Uterus (tissue), 4 donors: ENCODE results near the gene ZNF329. TPM values are rescaled to one million over a fixed set of nuclear protein-coding genes. Genes with fewer than 3 reads are reported as not detected.

Experiments
- DNase-seq, 2 donors: peaks; one replicate each; pipeline ENCODE4 v3.0.0-alpha.2; 2019 to 2020
- H3K27ac ChIP-seq, 2 donors: fragments of 200-600 bp; sonication (generic); 1 replicate in 1 of 2; 2 replicates in 1 of 2; pipeline ENCODE4 v1.5.1; 2016 to 2018
- H3K27me3 ChIP-seq, 2 donors: fragments of 200-600 bp; sonication (generic); one replicate each; pipeline ENCODE4 v1.5.1; 2018 to 2019; ENCODE audit warnings: control low read depth in 1 of 2
- H3K36me3 ChIP-seq, 2 donors: fragments of 200-600 bp; sonication (generic); one replicate each; pipeline ENCODE4 v1.5.1; 2019; ENCODE audit warnings: control low read depth in 1 of 2
- H3K4me1 ChIP-seq, 2 donors: fragments of 200-600 bp; sonication (generic); one replicate each; pipeline ENCODE4 v1.5.1; 2018 to 2019; ENCODE audit warnings: control low read depth in 1 of 2
- H3K4me3 ChIP-seq, 2 donors: fragments of 200-600 bp; sonication (generic); 1 replicate in 1 of 2; 2 replicates in 1 of 2; pipeline ENCODE4 v1.5.1; 2018 to 2019; ENCODE audit warnings: mild to moderate bottlenecking in 1 of 2
- H3K9me3 ChIP-seq, 2 donors: fragments of 200-600 bp; sonication (generic); one replicate each; pipeline ENCODE4 v1.5.1; 2019; ENCODE audit warnings: control low read depth in 1 of 2
- POLR2A ChIP-seq, 2 donors: fragments of 450-650 bp; IDR thresholded peaks; one replicate each; pipeline ENCODE4 v1.6.1; 2016; ENCODE audit warnings: antibody characterized with exemption in 2 of 2, mild to moderate bottlenecking in 1 of 2, moderate library complexity in 1 of 2
- intact Hi-C: fragments of 100-400 bp; cut with DNase I; formaldehyde crosslinking; loops from one replicate; pipeline ENCODE4 v1.15.1; 2023; ENCODE audit warnings: low total_unique reads
- total RNA-seq, 4 donors: library from RNA; depleted of rRNA in 3 of 4; stranded (reverse); fragments of >200 nt in 3 of 4; gene quantifications; one replicate each; pipeline versions ENCODE4 v1.1.0 to v1.2.4, GENCODE V29; 2014 to 2023
- TF ChIP-seq, protein P1 (sequence below), 4 experiments: fragments of 200-600 bp in 2 of 4; fragments of 450-650 bp in 2 of 4; sonication (generic) in 2 of 4; IDR thresholded peaks; one replicate each; pipeline ENCODE4 v1.5.1; 2016 to 2019; ENCODE audit warnings: antibody characterized with exemption in 4 of 4, mild to moderate bottlenecking in 2 of 4, moderate library complexity in 1 of 4
- donor health status: DM: yes; HTN: yes; CAD: no.

ZNF329 gene
- total RNA-seq, 4 donors from 2014 or later, result 2.6 to 29.7 (median 13.3) TPM

DNA sequence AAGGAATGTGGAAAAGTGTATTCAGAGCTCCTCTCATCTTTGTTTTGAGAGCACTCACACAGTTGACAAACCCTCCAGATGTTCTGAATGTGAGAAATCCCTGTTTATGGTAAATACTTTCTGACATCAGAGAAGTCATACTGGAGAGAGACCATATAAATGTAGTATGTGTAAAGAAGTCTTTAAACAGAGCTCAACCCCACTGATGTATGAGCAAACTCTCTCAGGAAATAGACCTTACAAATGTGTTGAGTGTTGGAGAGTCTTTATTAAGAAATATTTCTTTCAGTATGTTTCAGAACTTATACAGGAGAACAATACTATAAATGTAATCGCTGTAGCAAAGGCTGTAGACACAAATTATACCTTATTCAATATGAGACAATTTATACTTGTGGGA is 15.7 kb upstream of the ZNF329 start:
- no peak for DNase-seq
- Histone ChIP-seq H3K9me3 (peaks cover 0 to 49% of the 10 kb centered on the region in 2 donors), H3K4me3 (no peak overlapping the region), H3K27me3 (no peaks in the 10 kb centered on the region), H3K4me1 (no peaks in the 10 kb centered on the region), H3K27ac (no peak overlapping the region), H3K36me3 (no peaks in the 10 kb centered on the region)
- intact Hi-C loops, result loop anchor here (5.0 kb wide), 1 partner anchor 1469 kb away; no protein-coding TSS in a partner anchor
- TF ChIP-seq, protein P1, sequence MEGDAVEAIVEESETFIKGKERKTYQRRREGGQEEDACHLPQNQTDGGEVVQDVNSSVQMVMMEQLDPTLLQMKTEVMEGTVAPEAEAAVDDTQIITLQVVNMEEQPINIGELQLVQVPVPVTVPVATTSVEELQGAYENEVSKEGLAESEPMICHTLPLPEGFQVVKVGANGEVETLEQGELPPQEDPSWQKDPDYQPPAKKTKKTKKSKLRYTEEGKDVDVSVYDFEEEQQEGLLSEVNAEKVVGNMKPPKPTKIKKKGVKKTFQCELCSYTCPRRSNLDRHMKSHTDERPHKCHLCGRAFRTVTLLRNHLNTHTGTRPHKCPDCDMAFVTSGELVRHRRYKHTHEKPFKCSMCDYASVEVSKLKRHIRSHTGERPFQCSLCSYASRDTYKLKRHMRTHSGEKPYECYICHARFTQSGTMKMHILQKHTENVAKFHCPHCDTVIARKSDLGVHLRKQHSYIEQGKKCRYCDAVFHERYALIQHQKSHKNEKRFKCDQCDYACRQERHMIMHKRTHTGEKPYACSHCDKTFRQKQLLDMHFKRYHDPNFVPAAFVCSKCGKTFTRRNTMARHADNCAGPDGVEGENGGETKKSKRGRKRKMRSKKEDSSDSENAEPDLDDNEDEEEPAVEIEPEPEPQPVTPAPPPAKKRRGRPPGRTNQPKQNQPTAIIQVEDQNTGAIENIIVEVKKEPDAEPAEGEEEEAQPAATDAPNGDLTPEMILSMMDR (IDR thresholded peaks at IDR 0.05), result no peak
- TF ChIP-seq POLR2A (IDR thresholded peaks at IDR 0.05), result no peak

DNA sequence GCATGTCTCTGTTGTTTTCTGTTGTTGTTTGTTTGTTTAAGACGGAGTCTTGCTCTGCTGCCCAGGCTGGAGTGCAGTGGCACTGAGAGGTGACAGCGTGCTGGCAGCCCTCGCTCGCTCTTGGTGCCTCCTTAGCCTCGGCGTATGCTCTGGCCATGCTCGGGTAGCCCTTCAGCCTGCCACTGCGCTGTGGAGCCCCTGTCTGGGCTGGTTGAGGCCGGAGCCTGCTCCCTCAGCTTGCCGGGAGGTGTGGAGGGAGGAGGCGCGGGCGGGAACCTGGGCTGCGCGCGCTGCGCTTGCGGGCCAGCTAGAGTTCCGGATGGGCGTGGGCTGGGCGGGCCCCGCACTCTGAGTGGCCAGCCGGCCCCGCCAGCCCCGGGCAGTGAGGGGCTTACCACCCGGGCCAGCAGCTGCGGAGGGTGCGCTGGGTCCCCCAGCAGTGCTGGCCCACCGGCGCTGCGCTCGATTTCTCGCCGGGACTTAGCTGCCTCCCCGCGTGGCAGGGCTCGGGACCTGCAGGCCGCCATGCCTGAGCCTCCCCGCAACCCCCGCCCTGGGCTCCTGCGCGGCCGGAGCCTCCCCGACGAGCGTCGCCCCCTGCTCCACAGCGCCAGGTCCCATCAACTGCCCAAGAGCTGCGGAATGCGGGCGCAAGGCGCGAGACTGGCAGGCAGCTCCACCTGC is 6.6 kb upstream of the ZNF329 start:
- Histone ChIP-seq H3K9me3 (no peaks in the 10 kb centered on the region), H3K27ac (no peak overlapping the region), H3K4me3 (no peak overlapping the region), H3K27me3 (no peaks in the 10 kb centered on the region), H3K4me1 (peaks cover 0 to 5% of the 10 kb centered on the region in 2 donors), H3K36me3 (no peaks in the 10 kb centered on the region)
- intact Hi-C loops, result no loop called here
- DNase-seq, result no peak
- no peak for TF ChIP-seq POLR2A (IDR thresholded peaks at IDR 0.05)
- TF ChIP-seq, protein P1 (IDR thresholded peaks at IDR 0.05), result no peak

DNA sequence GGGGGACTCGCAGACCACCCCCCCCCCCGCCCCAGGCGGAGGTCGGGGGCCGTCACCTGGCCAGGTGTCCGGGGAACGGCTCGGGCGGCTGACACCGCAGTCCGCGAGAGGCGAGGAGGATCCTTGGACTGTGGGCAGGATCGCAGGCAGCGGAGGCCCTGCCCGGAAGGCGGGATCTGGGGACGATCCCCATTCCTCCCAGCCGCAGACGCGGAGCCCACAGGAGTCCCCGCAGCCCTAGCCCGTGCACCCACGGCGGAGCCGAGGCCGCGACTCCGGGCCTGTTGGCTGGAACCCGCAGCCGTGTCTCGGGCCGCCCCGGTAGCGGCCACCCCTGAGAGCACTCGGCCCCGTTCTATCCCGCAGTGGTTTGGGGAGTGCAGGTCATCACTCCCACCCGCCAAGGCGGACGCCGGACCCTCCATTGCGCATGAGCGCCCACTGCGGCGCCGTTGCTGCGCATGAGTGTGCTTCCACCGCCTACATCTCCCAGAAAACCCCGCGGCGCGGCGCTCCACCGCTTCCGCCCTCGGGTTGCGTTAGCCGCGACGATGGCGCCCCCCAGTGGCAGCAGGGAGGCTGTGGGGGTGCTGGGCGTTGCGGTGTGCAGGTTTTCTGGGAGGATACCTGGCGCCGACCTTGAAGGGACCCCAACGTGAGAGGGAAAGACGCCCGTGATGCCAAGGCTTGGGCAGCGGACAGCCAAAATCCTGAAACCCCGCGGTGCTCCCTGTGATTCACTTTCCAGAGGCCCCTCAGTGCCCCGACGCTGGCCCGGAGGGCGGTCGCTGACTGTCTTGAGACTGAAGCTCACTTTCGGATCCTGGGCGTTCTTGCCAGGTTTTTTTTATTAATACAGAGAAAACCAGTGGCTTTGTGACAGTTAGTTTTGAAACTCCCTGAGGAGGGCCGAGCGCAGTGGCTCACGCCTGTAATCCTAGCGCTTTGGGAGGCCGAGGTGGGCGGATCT is 4.4 kb upstream of the ZNF329 start:
- Histone ChIP-seq H3K4me3 (peak overlapping the region; percentile 78 to 86), H3K9me3 (no peaks in the 10 kb centered on the region), H3K27ac (peak overlapping the region; percentile 74 to 92), H3K4me1 (peaks cover 0 to 5% of the 10 kb centered on the region in 2 donors), H3K36me3 (no peaks in the 10 kb centered on the region), H3K27me3 (no peaks in the 10 kb centered on the region)
- intact Hi-C loops, result no loop called here
- peak; percentile 69 to 82 for TF ChIP-seq POLR2A (IDR thresholded peaks at IDR 0.05)
- TF ChIP-seq, protein P1 (IDR thresholded peaks at IDR 0.05), result peak; percentile 96 to 100 (median 100)
- DNase-seq, result peak; percentile 95 to 98

DNA sequence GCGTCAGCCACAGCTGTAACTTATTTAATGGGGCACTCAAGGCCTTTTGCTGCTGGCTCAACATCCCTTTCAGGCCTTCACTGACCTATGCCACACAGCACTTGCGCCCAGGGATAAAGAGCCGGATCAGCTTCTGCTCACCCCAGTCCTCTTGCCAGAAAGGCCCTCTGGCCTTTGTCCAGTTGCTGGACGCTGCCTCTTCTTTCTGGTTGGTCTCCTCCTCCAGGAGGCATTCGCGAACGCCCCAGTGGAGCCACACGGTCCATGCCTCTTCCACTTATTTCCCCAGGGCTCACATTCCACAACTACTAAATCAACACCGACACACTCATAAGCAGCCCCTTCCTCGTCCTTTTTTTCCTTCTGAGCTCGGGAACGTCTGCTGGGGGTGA is 3.7 kb upstream of the ZNF329 start:
- Histone ChIP-seq H3K27me3 (no peaks in the 10 kb centered on the region), H3K36me3 (no peaks in the 10 kb centered on the region), H3K27ac (peak overlapping the region; percentile 74 to 92), H3K4me1 (peaks cover 0 to 5% of the 10 kb centered on the region in 2 donors), H3K9me3 (no peaks in the 10 kb centered on the region), H3K4me3 (peak overlapping the region; percentile 78 to 86)
- intact Hi-C loops, result no loop called here
- TF ChIP-seq POLR2A (IDR thresholded peaks at IDR 0.05), result no peak
- TF ChIP-seq, protein P1 (IDR thresholded peaks at IDR 0.05), result no peak
- DNase-seq, result peak; percentile 25 to 61
